GM21717 (cell line): ENCODE measurements around the gene OR2H1.

ENCODE experiments used
- ATAC-seq: cut with Tn5 transposase; IDR thresholded peaks from one replicate; pipeline ENCODE4 v1.9.1; 2021; ENCODE audit warnings: mild to moderate bottlenecking, moderate library complexity; ENCODE audit not compliant: unreplicated experiment

OR2H1 gene

DNA sequence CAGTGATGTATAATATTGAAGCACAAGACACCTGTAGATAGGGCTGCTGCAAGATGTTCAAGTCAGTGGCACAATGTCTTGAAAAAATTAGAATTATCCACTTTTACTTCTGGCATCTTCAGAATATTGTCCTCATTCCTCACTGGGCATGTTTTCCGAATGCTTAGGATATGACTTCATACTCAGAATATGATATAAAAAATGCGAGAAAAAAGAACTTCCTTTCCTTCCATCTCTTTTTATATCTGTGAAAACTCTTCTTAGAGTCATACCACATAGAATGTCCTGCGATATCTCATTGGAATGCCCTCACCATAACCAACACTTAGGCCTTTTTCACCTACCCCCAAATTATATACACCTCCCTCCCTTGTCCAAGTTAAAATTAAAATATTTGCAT, 26.2 kb downstream of the OR2H1 start:
- ATAC-seq = no peak

DNA sequence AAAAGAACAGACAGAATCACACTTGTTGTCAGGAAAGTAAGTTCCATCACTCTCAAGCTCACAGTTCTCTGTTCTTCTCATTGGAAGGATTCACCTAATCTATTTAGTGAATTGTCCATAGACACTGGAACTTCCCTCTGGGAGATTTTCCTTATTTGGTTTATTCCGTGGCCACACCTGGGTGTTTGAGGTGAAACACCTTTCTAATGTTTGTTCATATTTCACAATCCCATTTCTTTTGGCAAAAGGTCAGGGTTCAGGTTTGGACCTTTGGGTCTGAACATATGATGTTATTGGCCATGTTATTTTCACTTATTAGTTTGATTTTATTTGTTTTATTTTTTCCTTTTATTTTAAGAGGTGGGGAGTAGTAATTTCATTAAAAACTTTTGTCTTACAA, 26.8 kb downstream of the OR2H1 start:
- ATAC-seq = no peak

DNA sequence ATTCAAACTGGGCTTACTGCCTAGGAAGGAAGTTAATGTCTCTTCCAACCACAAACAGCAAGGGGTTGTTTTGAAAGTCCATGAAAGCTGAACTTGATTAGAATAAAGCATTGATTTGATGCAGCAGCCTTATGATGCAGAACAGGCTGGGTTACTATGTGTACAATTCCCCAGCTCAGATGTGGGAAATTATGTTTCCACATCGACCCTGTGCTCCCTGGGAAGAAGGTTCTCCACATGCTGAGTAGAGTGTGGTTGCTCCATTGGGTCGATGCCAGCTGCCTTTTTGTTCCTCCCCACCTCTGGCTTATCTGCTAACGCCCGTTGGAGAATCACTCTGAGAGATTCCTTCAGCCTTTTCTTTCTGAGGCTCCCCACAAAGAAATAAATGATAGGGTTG, 29.6 kb downstream of the OR2H1 start:
- no peak for ATAC-seq

DNA sequence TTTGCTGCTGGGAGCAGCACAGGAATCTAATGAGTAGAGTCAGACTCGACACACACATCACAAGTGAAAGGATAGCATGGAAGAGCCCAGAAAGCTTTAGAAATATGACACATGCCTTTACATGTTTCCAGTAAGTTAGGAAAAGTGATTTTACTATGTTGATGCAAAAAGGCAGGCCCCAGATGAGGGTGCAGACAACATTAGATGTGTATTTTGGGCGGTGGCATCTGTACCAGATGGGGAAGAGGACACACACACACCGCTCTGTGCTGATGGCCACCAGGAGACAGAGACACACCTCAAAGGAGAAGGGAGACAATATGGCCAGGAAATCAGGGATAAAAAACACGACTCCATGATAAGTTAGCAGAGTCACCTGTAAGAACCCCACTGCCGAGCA, 30.2 kb downstream of the OR2H1 start:
- ATAC-seq = no peak

DNA sequence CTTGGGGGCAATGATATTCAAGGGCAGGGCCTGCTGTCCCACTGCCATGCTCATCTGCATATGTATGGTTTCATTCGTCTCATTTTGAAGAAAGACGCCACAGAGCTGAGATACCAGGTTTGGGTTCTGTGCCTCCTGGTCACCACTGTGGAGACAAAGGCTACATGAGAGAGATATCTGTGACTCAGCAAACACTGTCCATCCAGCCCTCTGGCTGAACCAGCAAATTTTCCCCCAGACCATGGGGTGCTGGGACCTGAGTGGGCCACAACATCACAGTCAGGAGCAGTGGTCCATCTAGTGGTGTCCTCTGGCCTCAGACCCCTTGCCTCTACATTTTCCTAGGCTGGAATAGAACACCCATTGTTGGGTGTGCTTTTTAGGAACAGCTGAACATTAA, 30.7 kb downstream of the OR2H1 start, which contains the start of gene MAS1L:
TSS of gene MAS1L (minus strand) at position 297 of the 400 bp plus-strand sequence. CDS start at position 243, 54 bp downstream.
- ATAC-seq = no peak

DNA sequence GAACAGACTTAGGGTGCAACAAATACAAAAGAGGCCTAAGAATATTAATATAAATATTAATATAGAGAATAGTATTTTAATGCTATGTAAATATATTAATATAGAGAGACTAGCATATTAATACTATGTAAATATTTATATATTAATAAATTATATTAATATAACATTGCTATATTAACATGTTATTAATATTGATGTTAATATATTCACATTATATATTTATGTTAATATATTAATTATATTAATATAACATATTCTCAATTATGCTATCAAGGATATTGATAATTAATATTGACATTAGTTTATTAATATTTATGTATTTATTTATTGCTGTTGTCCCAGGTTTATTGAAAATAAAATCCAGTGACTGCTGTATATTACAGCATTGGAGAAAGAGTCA, 31.9 kb downstream of the OR2H1 start:
- no peak for ATAC-seq

DNA sequence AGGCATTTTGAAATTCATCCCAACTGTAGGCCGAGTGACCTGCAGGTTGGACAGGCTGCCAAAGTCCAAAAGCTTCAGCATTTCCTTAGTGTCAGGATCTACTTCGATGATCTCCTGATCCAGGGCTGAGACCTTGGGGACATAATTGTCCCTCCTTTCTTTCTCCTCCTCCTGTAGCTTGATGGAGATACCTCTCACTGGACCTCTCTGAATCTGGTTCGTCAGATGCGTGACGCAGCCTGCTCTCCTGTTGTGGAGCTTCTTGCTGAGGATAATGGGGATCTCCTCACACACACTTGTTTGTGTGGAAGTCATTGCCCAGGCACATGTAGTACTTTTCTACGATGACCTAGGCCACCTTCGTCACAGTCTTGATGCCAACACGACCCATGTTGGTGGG, 32.3 kb downstream of the OR2H1 start:
- ATAC-seq = no peak

DNA sequence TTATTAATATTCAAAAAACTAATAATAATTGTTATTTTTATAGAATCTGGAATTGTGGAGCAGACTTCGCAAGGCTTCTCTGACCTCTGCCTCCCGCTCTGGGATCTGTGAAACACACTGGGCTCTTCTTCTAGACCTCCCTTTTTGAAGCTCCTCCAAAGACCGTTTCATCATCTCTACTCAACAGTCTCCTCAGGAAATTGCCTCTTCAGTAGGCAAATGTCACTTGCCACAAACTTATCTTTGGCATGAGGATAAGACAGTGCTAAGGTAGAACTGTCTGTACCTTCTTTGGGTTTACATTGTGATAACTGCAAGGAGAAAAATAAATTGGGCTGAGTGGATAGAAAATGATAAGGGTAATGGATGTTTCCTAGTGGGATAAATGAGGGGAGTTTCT, 33.1 kb downstream of the OR2H1 start:
- no peak for ATAC-seq

DNA sequence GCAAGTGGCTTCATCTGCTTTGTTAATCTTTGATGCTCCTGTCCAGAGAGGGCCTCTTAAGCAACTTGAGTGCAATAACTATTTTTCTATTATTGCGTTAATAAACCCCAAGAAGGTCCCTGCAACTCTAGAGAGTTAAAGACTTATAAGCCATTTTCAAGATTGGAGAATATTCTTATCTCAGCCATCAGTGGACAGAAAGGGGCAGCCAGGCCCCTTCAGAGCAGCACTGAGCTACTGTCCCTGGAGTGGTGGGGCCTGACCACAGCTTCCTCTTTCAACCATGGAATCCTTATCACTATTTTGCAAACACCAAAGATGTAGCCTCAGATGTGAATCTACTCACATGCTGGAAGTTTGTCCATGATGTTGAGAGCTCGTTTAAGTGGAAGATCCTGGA, 33.6 kb downstream of the OR2H1 start:
- no peak for ATAC-seq

DNA sequence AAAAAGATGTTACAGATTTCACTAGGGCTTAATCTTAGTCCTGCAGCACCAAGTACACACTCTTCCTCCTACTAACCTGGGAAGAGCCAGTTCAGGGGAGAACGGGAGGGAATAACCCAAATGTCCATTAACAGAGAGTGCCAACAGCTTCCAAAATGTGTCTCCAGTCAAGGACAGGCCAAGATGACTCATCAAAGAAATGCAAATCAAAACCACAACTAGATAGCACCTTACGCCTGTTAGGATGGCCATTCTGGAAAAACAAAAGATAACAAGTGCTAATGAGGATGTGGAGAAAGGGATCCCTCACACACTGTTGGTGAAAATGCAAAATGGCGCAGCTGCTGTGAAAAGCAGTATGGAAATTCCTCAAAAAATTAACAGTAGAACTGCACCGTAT, 34.6 kb downstream of the OR2H1 start:
- no peak for ATAC-seq

DNA sequence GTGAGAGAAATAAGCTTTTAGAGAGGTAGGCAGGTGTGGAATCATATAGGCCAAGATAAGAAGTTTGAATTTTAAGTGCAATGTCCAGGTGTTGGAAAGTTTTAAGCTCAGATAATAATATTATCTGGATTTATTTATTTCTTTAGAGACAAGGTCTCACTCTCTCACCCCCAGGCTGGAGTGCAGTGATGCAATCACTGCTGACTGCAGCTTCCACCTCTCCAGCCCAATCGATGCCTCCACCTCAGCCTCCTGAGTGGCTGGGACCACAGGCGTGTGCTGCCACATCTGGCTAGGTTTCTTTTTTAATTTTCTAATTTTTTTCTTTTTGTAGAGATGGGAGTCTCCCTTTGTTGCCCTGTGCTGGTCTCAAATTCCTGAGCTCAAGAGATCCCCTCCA, 36.3 kb downstream of the OR2H1 start:
- ATAC-seq = no peak

DNA sequence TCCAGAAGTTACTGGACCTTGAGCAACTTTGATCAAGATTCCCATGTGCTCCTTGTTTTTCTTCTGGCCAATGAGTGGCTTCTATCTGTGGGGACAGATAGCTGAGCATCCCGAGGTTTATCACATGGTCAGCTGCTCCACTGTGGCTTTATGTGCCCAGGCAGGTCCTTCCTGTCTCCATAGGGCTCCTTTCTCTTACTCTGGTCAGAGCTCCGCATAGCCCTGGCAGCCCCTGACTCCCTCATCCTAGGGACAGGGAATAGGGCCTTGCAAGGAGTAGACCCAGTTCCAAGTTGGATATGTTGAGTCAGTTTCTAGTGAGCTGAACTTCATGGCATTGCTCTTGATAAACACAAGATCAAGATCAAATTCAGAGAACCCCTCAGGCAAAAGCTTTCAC, 37.2 kb downstream of the OR2H1 start:
- no peak for ATAC-seq

DNA sequence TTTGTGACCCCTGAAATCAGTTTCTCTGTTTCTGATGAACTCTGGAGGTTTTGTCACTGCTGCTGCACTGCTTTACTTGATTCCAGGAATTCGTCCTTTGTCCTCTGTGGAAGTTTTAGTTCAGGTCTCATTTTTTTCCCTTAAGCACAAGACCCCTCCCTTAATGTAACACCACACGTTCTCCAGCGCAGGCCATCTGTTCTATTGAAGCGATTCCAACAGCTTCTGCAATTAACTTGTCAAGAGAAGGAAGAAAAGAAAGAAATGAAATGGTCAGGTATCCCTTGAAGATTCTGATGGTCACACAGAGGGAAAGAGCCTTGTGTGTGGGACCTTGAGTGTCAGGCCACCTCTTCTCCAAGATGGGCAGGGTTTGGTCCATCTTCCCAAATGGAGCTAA, 38.6 kb downstream of the OR2H1 start:
- no peak for ATAC-seq

DNA sequence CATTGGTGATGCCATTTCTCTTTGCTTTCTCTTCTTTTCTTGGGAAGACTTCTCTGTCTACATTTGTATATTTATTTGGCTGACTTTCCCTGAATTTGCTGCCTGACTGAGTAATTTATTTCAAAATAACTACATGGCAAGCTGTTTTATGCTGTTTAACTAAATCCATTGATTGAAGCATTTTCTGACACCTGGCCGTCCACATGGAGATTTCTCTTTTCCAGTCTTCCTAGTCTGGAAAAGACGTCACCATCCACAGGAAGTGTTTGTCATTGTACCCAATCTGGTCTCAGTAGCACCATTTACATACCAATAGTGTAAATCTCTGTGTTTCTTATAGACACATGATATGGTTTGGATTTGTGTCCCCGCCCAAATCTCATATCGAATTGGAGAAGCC, 40.0 kb downstream of the OR2H1 start:
- no peak for ATAC-seq

DNA sequence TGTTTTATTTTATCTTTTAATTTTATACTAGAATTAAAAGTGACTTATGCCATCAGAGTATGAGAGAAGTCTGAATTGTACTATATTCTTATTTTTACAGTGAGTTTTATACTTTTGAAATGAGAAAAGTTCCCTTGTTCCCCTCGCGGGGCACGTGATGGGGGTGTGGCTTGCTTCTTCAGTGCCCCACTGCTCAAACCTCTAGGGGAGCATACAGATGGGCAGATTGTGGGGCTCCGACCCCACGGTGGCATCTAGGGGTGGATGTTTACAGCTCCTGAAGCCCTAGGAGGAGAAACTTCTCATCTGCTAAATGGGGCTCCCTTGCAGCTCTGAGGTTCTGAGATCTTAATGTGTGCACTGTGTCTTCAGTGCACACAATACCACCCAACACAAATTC, 42.7 kb downstream of the OR2H1 start:
- no peak for ATAC-seq

DNA sequence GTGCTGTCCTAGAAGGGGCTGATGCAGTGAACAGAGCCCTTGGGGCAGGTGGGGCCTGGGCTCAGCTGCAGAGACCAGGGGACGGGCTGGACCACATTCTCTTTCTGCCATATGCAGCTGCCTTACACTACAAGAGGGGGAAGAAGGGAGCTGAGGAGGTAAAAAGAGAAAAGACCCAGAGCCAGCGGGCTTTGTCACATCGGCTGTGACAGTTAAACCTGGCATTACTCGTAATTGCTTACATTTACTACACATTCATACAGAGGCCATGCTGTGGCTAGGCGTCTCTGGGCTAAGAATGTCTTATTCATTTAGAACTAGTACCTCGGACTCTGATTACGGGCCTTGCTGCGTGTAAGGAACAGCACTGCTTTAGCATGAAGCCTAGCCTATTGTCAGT, 43.6 kb downstream of the OR2H1 start:
- no peak for ATAC-seq

DNA sequence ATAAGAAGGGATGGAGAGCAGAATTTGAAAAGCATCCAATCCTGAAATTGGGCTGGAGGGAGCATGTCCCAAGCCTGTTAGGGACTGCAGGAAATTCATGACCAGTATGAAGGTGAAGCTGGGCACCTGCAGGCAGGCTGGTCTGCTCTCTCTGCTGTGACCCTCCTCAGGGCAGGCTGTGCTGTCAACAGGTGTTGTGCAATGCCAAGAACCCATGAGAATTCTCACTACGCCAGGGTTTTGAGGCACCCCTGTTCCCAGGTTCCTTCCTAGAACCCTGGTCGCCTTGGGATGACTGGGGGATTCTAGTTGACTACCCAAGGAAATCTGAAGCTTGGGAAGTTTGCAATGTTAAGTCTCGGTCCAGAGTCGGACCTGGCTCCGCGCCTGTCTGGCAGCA, 44.2 kb downstream of the OR2H1 start:
- ATAC-seq = no peak

DNA sequence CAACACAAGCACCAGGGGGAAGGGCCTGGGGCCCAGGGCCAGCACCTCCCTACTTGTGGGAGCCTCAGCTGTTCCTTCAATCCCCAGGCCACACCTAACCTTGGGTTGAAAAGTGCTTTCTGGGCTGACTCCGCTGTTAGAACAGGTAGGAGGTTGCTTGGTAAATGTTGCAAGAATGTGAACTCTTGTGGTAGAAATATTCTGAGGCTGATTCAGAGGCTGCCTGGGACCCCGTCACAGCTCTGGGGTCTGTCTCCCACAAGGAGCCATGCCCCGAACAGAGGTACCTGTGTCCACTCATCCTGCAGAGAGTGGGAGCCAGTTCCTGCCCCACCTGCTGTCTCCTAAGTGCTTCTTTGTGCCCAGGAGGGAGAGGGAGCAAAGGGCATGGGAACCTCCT, 45.2 kb downstream of the OR2H1 start:
- ATAC-seq = no peak

DNA sequence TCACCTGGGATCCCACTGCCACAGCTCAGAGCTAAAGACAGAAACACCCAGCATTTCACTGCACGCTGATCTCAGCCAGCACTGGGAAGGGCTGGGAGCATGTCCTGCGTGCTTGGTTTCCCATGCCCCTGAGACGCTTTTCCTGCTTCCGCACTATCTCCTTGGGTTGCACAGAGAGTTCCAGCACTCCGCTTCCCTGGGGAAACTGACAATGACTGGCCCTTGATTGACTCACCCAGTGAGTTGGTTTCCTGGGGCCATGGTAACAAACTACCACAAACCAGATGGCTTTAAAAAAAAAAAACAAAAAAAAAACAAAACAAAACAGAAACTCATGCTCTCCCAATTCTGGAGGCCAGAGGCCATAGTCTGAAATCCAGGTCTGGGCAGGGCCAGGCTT, 45.6 kb downstream of the OR2H1 start:
- no peak for ATAC-seq

DNA sequence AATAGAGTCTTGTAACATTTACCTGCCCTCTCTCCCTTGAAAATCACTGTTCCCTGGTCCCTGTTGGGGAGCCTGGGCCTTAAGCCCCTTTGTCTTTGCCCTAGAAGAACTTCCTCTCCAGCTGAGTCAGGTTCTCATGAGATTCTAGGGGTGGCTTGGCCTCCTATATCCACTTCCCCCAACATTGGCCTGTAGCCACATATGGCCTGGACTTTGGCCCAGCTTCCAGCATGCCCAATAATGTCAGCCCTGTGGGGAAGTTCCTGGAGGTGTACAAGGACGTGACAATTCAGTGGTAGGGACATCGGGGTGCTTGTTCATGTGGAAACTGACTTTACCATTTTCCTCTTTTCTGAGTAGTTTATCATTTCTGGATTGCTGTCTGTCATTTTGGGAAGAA, 48.0 kb downstream of the OR2H1 start:
- no peak for ATAC-seq

DNA sequence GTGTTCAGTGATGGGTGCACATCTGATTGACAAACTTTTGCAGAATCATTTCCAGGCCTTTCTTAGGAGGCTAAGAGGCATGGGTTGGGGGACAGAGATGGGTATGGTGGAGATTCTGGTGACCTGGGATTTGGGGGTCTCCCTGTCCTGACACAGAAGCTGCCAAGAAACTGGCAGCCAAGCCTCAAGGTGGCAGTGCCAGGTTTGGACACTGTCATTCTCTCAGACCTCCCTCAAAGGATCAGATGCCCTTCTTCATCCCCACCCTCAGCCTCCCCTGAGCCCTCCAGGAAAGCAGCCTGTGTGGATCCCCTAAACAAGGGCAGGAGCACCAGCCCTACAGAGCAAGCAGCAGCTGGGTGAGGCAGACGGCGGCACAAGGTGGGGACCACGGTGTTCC, 48.9 kb downstream of the OR2H1 start:
- no peak for ATAC-seq

DNA sequence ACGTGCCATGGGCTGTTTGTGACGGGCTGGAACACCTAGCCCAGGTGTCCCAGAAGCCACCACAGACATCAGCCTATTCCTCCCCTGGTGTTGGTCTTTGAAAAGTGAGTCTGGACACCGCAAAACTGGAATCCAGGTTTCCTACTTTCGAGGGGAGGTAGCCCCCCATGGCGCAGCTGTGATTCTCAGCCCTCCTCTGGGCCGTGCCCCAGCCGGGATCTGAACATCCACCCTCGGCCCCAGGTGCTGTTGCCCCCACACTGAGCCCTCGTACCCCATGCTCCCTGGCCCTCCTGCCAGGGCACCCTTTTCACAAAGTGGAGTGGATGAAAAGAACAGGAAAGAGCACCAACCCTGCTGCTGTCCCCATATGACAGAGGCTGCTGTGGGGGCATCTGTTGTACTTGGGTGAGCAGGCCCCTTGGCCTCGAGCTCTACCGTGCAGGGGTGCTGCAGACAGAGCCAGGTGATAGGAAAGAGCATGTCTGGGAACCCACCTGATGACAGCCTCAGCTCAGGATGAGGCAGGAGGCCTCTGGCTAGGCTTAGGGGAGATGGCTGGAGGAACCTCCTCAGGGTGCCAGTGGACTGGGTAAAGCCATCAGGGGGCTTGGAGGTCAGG, 49.6 kb downstream of the OR2H1 start:
- ATAC-seq = no peak

DNA sequence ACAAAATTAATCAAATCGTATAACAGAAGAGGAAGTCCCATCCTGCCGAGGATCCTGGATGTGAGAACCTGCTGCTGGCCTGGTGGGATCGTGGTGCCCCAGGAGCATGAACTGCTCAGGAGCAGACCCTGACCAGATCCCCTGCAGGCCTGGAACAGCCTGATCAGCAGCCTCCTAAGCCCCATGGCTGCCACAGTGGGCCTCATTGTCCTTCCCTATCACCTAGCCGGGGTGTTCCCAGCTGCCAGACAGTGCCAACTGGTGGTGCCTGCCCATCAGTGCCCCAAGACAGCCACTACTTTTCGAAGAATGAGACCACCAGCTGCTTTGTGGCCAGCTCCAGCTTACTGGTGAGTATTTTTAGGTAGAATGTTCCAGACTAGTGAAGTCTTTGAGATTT, 50.4 kb downstream of the OR2H1 start:
- no peak for ATAC-seq

DNA sequence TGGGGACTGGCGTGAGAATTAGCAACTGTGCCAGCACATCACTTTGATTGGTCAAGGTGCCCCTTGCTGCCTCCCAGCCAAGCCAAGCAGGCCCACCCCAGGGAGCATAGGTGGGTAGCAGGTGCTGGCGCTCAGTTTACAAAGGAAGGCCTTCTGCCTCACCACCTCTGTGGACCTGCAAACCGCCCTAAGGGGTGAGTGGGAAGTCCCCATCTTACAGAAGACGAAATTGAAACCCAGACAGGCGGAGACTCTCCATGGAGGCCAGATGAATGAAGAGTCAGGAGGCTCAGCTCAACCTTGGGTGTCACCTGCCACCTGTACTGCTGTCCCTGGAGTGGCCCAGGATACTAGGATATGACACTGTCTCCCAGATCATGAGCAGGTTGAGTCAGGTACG, 52.3 kb downstream of the OR2H1 start:
- ATAC-seq = peak; percentile 85
